Measurements from ENCODE around the gene CEND1. TPM values are rescaled to one million over a fixed set of nuclear protein-coding genes. Genes with fewer than 3 reads are reported as not detected.

The CEND1 gene
- total RNA-seq, 2 experiments from 2014 or later: 0.68 to 1.1 TPM

DNA sequence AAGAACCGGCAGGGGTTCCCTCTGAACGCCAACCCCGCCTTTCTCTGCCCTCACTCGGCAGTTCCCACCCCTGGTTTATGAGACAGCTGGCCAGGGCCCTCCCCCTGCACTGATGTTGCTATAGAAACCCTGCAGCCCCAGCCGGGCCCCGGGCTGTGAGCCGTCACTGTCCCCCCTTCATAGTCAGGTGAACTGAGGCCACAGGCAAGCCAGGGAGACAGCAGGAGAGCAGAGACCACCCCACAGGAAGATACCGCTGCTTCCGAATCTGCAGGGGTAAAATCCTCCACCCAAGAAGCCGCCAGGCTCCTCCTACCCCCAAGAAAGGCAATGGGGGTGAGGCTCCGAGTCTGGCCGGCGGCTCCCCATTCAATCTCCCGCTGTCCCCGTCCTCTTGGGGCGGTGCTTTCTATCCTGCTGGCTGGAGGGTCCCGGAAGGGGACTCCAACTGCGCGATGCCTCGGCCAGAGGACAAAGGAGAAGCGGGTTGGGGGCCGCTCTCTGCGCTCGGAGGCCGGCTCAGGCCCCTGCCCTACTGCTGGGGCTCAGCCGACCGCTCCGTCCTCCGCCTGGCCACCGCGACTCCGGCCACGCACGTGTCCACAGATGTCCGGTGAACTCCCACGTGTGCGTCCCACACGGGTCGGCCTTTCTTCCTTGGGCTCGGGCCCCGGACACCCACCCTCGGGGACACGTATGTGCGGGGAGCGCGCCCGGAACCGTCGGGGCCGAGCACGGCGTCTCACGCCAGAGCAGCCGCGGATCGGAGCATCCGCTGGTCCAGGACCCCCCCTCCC lies 7.6 kb upstream of the CEND1 start:
- peak; percentile 85 for DNase-seq
- Mint-ChIP-seq H3K4me1 (ENCODE audit: low read depth) (peaks cover 15% of the 10 kb centered on the region), H3K4me3 (peak overlapping the region; percentile 81), H3K27me3 (no peaks in the 10 kb centered on the region), H3K27ac (peak overlapping the region; percentile 76), H3K36me3 (peaks cover 12% of the 10 kb centered on the region), H3K9me3 (no peaks in the 10 kb centered on the region)
- intact Hi-C loops (cut with micrococcal nuclease): loop anchor here (1.0 to 10.0 kb wide), 7 partner anchors 21 to 383 kb away; partner anchors contain the start of genes GATD1, IRF7, SIGIRR and TALDO1
- ChIA-PET CTCF (interaction anchor here (1.0 to 1.6 kb wide), 2 partner anchors 11 to 20 kb away, joined by 4 to 5 read pairs; partner anchors contain the start of gene GATD1), POLR2A (interaction anchor here (1.2 to 2.5 kb wide), 4 partner anchors 8 to 21 kb away, joined by 4 to 14 read pairs (median 8); partner anchors contain the start of genes PIDD1 and RPLP2)

GRCh38 chr11:796565-797295 lies 6.8 kb upstream of the CEND1 start:
- no peaks in the 10 kb centered on the region for H3K27me3 Mint-ChIP-seq
- H3K27ac Mint-ChIP-seq: peak overlapping the region; percentile 76
- intact Hi-C loops (cut with micrococcal nuclease): loop anchor here (1.0 to 10.0 kb wide), 9 partner anchors 9 to 382 kb away; partner anchors contain the start of genes GATD1, IRF7, PIDD1 and RPLP2
- H3K4me3 Mint-ChIP-seq: peak overlapping the region; percentile 81
- POLR2A ChIA-PET: interaction anchor here (0.6 to 2.5 kb wide), 8 partner anchors 9 to 515 kb away, joined by 3 to 14 read pairs (median 5); partner anchors contain the start of genes IRF7, PIDD1 and RPLP2
- H3K36me3 Mint-ChIP-seq: peaks cover 15% of the 10 kb centered on the region
- CTCF ChIA-PET: interaction anchor here (1.0 to 1.6 kb wide), 3 partner anchors 8 to 20 kb away, joined by 4 to 6 read pairs (median 5); partner anchors contain the start of genes GATD1 and PIDD1
- no peak for DNase-seq
- peaks cover 15% of the 10 kb centered on the region for H3K4me1 Mint-ChIP-seq (ENCODE audit: low read depth)
- H3K9me3 Mint-ChIP-seq: no peaks in the 10 kb centered on the region

GRCh38 chr11:795634-796564 lies 6.0 kb upstream of the CEND1 start:
- H3K4me1 Mint-ChIP-seq (ENCODE audit: low read depth): peaks cover 15% of the 10 kb centered on the region
- peak overlapping the region; percentile 76 for H3K27ac Mint-ChIP-seq
- H3K4me3 Mint-ChIP-seq: peak overlapping the region; percentile 81
- ChIA-PET POLR2A (interaction anchor here (0.6 to 2.5 kb wide), 7 partner anchors 10 to 515 kb away, joined by 3 to 14 read pairs (median 6); partner anchors contain the start of genes IRF7, PIDD1 and RPLP2), CTCF (interaction anchor here (1.2 to 1.6 kb wide), 2 partner anchors 9 to 19 kb away, joined by 5 to 6 read pairs; partner anchors contain the start of genes GATD1 and PIDD1)
- H3K9me3 Mint-ChIP-seq: no peaks in the 10 kb centered on the region
- DNase-seq: peak; percentile 94
- intact Hi-C loops (cut with micrococcal nuclease): loop anchor here (1.0 to 10.0 kb wide), 8 partner anchors 9 to 381 kb away; partner anchors contain the start of genes GATD1, IRF7, PIDD1 and RPLP2
- H3K27me3 Mint-ChIP-seq: no peaks in the 10 kb centered on the region
- peaks cover 17% of the 10 kb centered on the region for H3K36me3 Mint-ChIP-seq

GRCh38 chr11:794766-795633 lies 5.1 kb upstream of the CEND1 start:
- Mint-ChIP-seq H3K9me3 (no peaks in the 10 kb centered on the region), H3K36me3 (peaks cover 15% of the 10 kb centered on the region), H3K4me1 (ENCODE audit: low read depth) (peaks cover 15% of the 10 kb centered on the region), H3K27ac (no peak overlapping the region), H3K4me3 (peak overlapping the region; percentile 81), H3K27me3 (no peaks in the 10 kb centered on the region)
- no peak for DNase-seq
- intact Hi-C loops (cut with micrococcal nuclease): loop anchor here (5.0 to 10.0 kb wide), 3 partner anchors 178 to 380 kb away; partner anchors contain the start of genes IRF7 and SIGIRR
- POLR2A ChIA-PET: interaction anchor here (1.1 to 2.5 kb wide), 5 partner anchors 11 to 179 kb away, joined by 4 to 14 read pairs (median 6); partner anchors contain the start of genes IRF7, PIDD1 and RPLP2
- CTCF ChIA-PET: interaction anchor here (1.2 kb wide), 1 partner anchor 10 kb away, joined by 6 read pairs; the partner anchor contains the start of gene PIDD1

GRCh38 chr11:794013-794765 lies 4.3 kb upstream of the CEND1 start:
- Mint-ChIP-seq H3K9me3 (no peaks in the 10 kb centered on the region), H3K4me3 (no peak overlapping the region), H3K27ac (no peak overlapping the region), H3K27me3 (no peaks in the 10 kb centered on the region), H3K4me1 (ENCODE audit: low read depth) (peaks cover 15% of the 10 kb centered on the region), H3K36me3 (peaks cover 15% of the 10 kb centered on the region)
- ChIA-PET CTCF (no interaction called here), POLR2A (no interaction called here)
- DNase-seq: no peak
- intact Hi-C loops (cut with micrococcal nuclease): loop anchor here (10.0 kb wide), 1 partner anchor 379 kb away; the partner anchor contains the start of gene SIGIRR

GRCh38 chr11:793556-793955 lies 3.7 kb upstream of the CEND1 start:
- POLR2A ChIA-PET: no interaction called here
- peaks cover 15% of the 10 kb centered on the region for H3K36me3 Mint-ChIP-seq
- H3K9me3 Mint-ChIP-seq: no peaks in the 10 kb centered on the region
- H3K27me3 Mint-ChIP-seq: no peaks in the 10 kb centered on the region
- intact Hi-C loops (cut with micrococcal nuclease): loop anchor here (10.0 kb wide), 1 partner anchor 379 kb away; the partner anchor contains the start of gene SIGIRR
- CTCF ChIA-PET: interaction anchor here (0.6 kb wide), 1 partner anchor 1363 kb away, joined by 5 read pairs; no protein-coding TSS in a partner anchor
- no peak overlapping the region for H3K27ac Mint-ChIP-seq
- peaks cover 15% of the 10 kb centered on the region for H3K4me1 Mint-ChIP-seq (ENCODE audit: low read depth)
- no peak for DNase-seq
- no peak overlapping the region for H3K4me3 Mint-ChIP-seq

- intact Hi-C loops (cut with micrococcal nuclease): loop anchor here (10.0 kb wide), 1 partner anchor 378 kb away; the partner anchor contains the start of gene SIGIRR
- ChIA-PET CTCF (interaction anchor here (0.6 kb wide), 1 partner anchor 1364 kb away, joined by 5 read pairs; no protein-coding TSS in a partner anchor), POLR2A (no interaction called here)
- Mint-ChIP-seq H3K36me3 (peaks cover 15% of the 10 kb centered on the region), H3K9me3 (no peaks in the 10 kb centered on the region), H3K4me3 (no peak overlapping the region), H3K4me1 (ENCODE audit: low read depth) (peaks cover 15% of the 10 kb centered on the region), H3K27ac (no peak overlapping the region), H3K27me3 (no peaks in the 10 kb centered on the region)
- DNase-seq: no peak
These were observed 3.0 kb upstream of the CEND1 start for GRCh38 chr11:792873-793272.

DNA sequence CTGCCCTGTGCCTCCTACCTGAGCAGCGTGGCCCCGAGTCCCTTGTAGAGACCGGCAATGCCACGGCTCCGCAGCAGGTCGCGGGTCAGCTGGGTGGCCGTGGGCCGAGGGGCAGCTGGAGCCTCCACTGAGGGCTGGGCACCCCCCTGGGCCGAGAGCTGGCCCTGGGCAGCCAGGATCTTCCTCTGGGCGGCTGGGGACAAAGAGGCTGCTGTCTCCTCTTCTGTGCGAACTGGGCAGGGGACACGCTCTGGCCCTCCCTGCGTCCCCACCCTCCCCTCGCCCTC lies 2.6 kb upstream of the CEND1 start:
- intact Hi-C loops (cut with micrococcal nuclease): loop anchor here (10.0 kb wide), 1 partner anchor 378 kb away; the partner anchor contains the start of gene SIGIRR
- ChIA-PET CTCF (no interaction called here), POLR2A (no interaction called here)
- Mint-ChIP-seq H3K9me3 (no peaks in the 10 kb centered on the region), H3K36me3 (peaks cover 15% of the 10 kb centered on the region), H3K27me3 (no peaks in the 10 kb centered on the region), H3K4me3 (no peak overlapping the region), H3K4me1 (ENCODE audit: low read depth) (peaks cover 15% of the 10 kb centered on the region), H3K27ac (no peak overlapping the region)
- no peak for DNase-seq

DNA sequence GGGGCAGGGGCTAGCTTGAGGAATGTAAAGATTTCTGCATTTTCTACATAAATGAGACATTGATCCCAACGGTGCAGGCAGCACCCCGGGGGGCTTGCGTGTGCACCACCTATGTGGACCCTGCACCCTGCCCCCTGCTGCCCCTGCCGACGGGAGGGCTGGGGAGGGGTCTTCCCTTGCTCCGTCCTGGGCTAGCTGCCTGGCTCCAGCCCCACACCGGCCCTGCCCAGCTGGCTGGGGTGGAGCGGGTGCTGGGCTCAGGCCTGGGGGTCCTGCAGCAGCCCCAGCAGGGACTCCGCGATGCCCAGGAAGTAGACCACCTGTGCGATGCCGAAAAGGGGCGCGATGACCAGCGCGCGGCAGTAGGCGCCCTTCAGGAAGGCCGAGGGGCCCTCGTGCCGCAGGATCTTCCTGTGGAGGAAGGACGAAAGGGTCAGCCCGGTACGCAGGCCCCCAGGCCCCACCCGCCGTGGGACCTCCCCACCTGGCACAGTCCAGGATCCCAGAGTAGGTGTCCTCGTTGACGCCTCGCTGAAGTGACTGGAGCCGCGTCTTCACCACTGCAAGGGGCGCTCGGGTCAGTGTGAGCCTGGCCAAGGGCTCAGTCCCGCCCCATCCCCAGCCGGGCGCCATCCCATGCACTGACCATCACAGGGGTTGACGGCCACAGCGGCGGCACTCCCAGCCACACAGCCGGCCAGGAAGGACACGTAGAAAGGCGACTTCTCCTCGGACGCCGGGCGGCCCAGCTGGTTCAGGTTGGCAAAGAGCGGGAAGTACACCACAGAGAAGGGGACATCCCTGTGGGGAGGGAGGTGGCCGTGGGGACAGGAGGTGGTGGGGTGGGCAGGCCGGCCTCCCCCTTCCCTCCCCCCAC lies 2.0 kb upstream of the CEND1 start:
- POLR2A ChIA-PET: no interaction called here
- no peak overlapping the region for H3K27ac Mint-ChIP-seq

More for the DNA sequence above, 2.0 kb upstream of the CEND1 start:
- CTCF ChIA-PET: no interaction called here
- no peak overlapping the region for H3K4me3 Mint-ChIP-seq
- H3K36me3 Mint-ChIP-seq: peaks cover 15% of the 10 kb centered on the region
- peaks cover 14% of the 10 kb centered on the region for H3K4me1 Mint-ChIP-seq (ENCODE audit: low read depth)
- no peak for DNase-seq
- no peaks in the 10 kb centered on the region for H3K9me3 Mint-ChIP-seq
- H3K27me3 Mint-ChIP-seq: no peaks in the 10 kb centered on the region
- intact Hi-C loops (cut with micrococcal nuclease): loop anchor here (10.0 kb wide), 1 partner anchor 377 kb away; the partner anchor contains the start of gene SIGIRR

Data from activated CD4-positive, alpha-beta memory T cell treated with anti-CD3 and anti-CD28 coated beads for 36 hours (primary cell).